ENCODE measurements around the gene SMC4. TPM values are rescaled to one million over a fixed set of nuclear protein-coding genes. Genes with fewer than 3 reads are reported as not detected.

Gene SMC4
- total and polyA plus RNA-seq, 12 donors: 10.5 to 71.7 (median 25.4) TPM

GRCh38 chr3:160378331-160379109 lies 20.9 kb upstream of the SMC4 start:
- no peaks in the 10 kb centered on the region for H3K9me3 ChIP-seq (replicated peaks in 1 of 3)
- DNase-seq: no peak
- H3K4me1 ChIP-seq (replicated peaks in 1 of 2): no peaks in the 10 kb centered on the region
- H3K27me3 ChIP-seq: no peaks in the 10 kb centered on the region
- WGBS, 4 donors: 82 to 92% (median 85%) methylated on average over 1 of the region's 1 CpG
- H3K4me3 ChIP-seq: no peak overlapping the region
- no peak for TF ChIP-seq CTCF (IDR thresholded peaks at IDR 0.05)
- no peak for TF ChIP-seq POLR2A (IDR thresholded peaks at IDR 0.05)
- intact Hi-C loops (cut with DNase I): no loop called here
- no peak overlapping the region for H3K27ac ChIP-seq
- H3K36me3 ChIP-seq (replicated peaks in 1 of 2): no peaks in the 10 kb centered on the region

- Histone ChIP-seq H3K9me3 (replicated peaks in 1 of 3) (no peaks in the 10 kb centered on the region), H3K4me1 (replicated peaks in 1 of 2) (no peaks in the 10 kb centered on the region), H3K36me3 (replicated peaks in 1 of 2) (no peaks in the 10 kb centered on the region), H3K27me3 (no peaks in the 10 kb centered on the region), H3K27ac (no peak overlapping the region), H3K4me3 (no peak overlapping the region)
- 88 to 92% (median 88%) methylated on average over 4 of the region's 4 CpGs for WGBS, 4 donors
- no peak for TF ChIP-seq POLR2A (IDR thresholded peaks at IDR 0.05)
- no peak for TF ChIP-seq CTCF (IDR thresholded peaks at IDR 0.05)
- intact Hi-C loops (cut with DNase I): no loop called here
- no peak for DNase-seq
These were observed 19.7 kb upstream of the SMC4 start for GRCh38 chr3:160379628-160380214.

- Histone ChIP-seq H3K4me3 (no peak overlapping the region), H3K36me3 (replicated peaks in 1 of 2) (no peaks in the 10 kb centered on the region), H3K27me3 (no peaks in the 10 kb centered on the region), H3K4me1 (replicated peaks in 1 of 2) (no peaks in the 10 kb centered on the region), H3K9me3 (replicated peaks in 1 of 3) (no peaks in the 10 kb centered on the region), H3K27ac (no peak overlapping the region)
- intact Hi-C loops (cut with DNase I): no loop called here
- DNase-seq: no peak
- WGBS, 4 donors: 95 to 98% (median 96%) methylated on average over 1 of the region's 1 CpG
- TF ChIP-seq CTCF (IDR thresholded peaks at IDR 0.05) (no peak), POLR2A (IDR thresholded peaks at IDR 0.05) (no peak)
These were observed 18.0 kb upstream of the SMC4 start for GRCh38 chr3:160381470-160381869.

GRCh38 chr3:160384639-160385318 lies 14.7 kb upstream of the SMC4 start:
- no peaks in the 10 kb centered on the region for H3K4me1 ChIP-seq (replicated peaks in 1 of 2)
- no peak overlapping the region for H3K27ac ChIP-seq
- no peaks in the 10 kb centered on the region for H3K27me3 ChIP-seq
- H3K9me3 ChIP-seq (replicated peaks in 1 of 3): no peaks in the 10 kb centered on the region
- no peak overlapping the region for H3K4me3 ChIP-seq
- H3K36me3 ChIP-seq (replicated peaks in 1 of 2): no peaks in the 10 kb centered on the region
- intact Hi-C loops (cut with DNase I): no loop called here
- DNase-seq: no peak
- 91 to 96% (median 96%) methylated on average over 5 of the region's 5 CpGs for WGBS, 4 donors
- TF ChIP-seq CTCF (IDR thresholded peaks at IDR 0.05): no peak
- TF ChIP-seq POLR2A (IDR thresholded peaks at IDR 0.05): no peak

Measured in adrenal gland (tissue), 12 donors.